ENCODE results near the gene EXOC3L2. TPM values are rescaled to one million over a fixed set of nuclear protein-coding genes. Genes with fewer than 3 reads are reported as not detected.

Gene EXOC3L2
- polyA plus RNA-seq, 3 donors, result not detected

GRCh38 chr19:45244133-45244794, 943 bp downstream of the EXOC3L2 start:
- peaks cover 15% of the 10 kb centered on the region for H3K4me1 Mint-ChIP-seq
- peak overlapping the region in 2 of 7 donors; percentile 2 to 17 for H3K27ac Mint-ChIP-seq
- DNase-seq, result no peak
- Histone ChIP-seq H3K36me3 (replicated peaks in 1 of 2; ENCODE audit: control insufficient read depth in 1 of 2, insufficient read depth in 2 of 2, low read length in 2 of 2) (no peaks in the 10 kb centered on the region), H2AFZ (ENCODE audit: insufficient read depth, low read depth, low read length, poor library complexity, severe bottlenecking) (no peak overlapping the region), H3K9me3 (replicated peaks in 1 of 2; ENCODE audit: control insufficient read depth in 1 of 2, insufficient read depth in 1 of 2, low read length in 2 of 2) (no peaks in the 10 kb centered on the region), H3K79me2 (ENCODE audit: insufficient read depth, low read length) (no peaks in the 10 kb centered on the region), H3K4me1 (ENCODE audit: control insufficient read depth in 1 of 2, insufficient read depth in 2 of 2, low read length in 2 of 2) (peaks cover 6 to 8% of the 10 kb centered on the region in 2 donors), H3K4me3 (replicated peaks in 1 of 3; ENCODE audit: low read depth in 2 of 3, low read length in 3 of 3) (no peak overlapping the region), H3K27me3 (ENCODE audit: control insufficient read depth in 2 of 2, insufficient read depth in 2 of 2, low read length in 2 of 2) (peaks cover 0 to 2% of the 10 kb centered on the region in 2 donors), H3K4me2 (replicated peaks; ENCODE audit: extremely low read depth, low read length, poor library complexity, severe bottlenecking) (no peak overlapping the region), H4K20me1 (ENCODE audit: insufficient read depth, low read length) (no peaks in the 10 kb centered on the region), H3K27ac (ENCODE audit: low read depth in 1 of 2, low read length in 2 of 2) (no peak overlapping the region), H3K9ac (ENCODE audit: insufficient read depth, low read length, poor library complexity, severe bottlenecking) (no peak overlapping the region)
- H3K36me3 Mint-ChIP-seq, result no peaks in the 10 kb centered on the region
- peaks cover 0 to 2% (median 0%) of the 10 kb centered on the region in 7 donors for H3K9me3 Mint-ChIP-seq
- H3K27me3 Mint-ChIP-seq (ENCODE audit: low read depth in 3 of 3), result peaks cover 7 to 20% (median 13%) of the 10 kb centered on the region in 3 donors
- no peak for TF ChIP-seq CTCF (IDR thresholded peaks at IDR 0.05)
- H3K4me3 Mint-ChIP-seq, result no peak overlapping the region
- 43% methylated on average over 15 of the region's 15 CpGs for WGBS (ENCODE audit: insufficient coverage)
- intact Hi-C loops (cut with micrococcal nuclease), result no loop called here

GRCh38 chr19:45243144-45243732, 2.0 kb downstream of the EXOC3L2 start:
- no peak for DNase-seq
- peaks cover 0 to 2% (median 0%) of the 10 kb centered on the region in 7 donors for H3K9me3 Mint-ChIP-seq
- peaks cover 6 to 20% (median 13%) of the 10 kb centered on the region in 3 donors for H3K27me3 Mint-ChIP-seq (ENCODE audit: low read depth in 3 of 3)
- no peaks in the 10 kb centered on the region for H3K36me3 Mint-ChIP-seq
- Histone ChIP-seq H3K9ac (ENCODE audit: insufficient read depth, low read length, poor library complexity, severe bottlenecking) (no peak overlapping the region), H3K4me1 (ENCODE audit: control insufficient read depth in 1 of 2, insufficient read depth in 2 of 2, low read length in 2 of 2) (peaks cover 0 to under 1% of the 10 kb centered on the region in 2 donors), H3K4me3 (replicated peaks in 1 of 3; ENCODE audit: low read depth in 2 of 3, low read length in 3 of 3) (no peak overlapping the region), H3K4me2 (replicated peaks; ENCODE audit: extremely low read depth, low read length, poor library complexity, severe bottlenecking) (no peak overlapping the region), H3K9me3 (replicated peaks in 1 of 2; ENCODE audit: control insufficient read depth in 1 of 2, insufficient read depth in 1 of 2, low read length in 2 of 2) (no peaks in the 10 kb centered on the region), H3K79me2 (ENCODE audit: insufficient read depth, low read length) (no peaks in the 10 kb centered on the region), H2AFZ (ENCODE audit: insufficient read depth, low read depth, low read length, poor library complexity, severe bottlenecking) (no peak overlapping the region), H3K36me3 (replicated peaks in 1 of 2; ENCODE audit: control insufficient read depth in 1 of 2, insufficient read depth in 2 of 2, low read length in 2 of 2) (no peaks in the 10 kb centered on the region), H4K20me1 (ENCODE audit: insufficient read depth, low read length) (no peaks in the 10 kb centered on the region), H3K27ac (ENCODE audit: low read depth in 1 of 2, low read length in 2 of 2) (no peak overlapping the region), H3K27me3 (ENCODE audit: control insufficient read depth in 2 of 2, insufficient read depth in 2 of 2, low read length in 2 of 2) (peaks cover 0 to 2% of the 10 kb centered on the region in 2 donors)
- H3K4me3 Mint-ChIP-seq, result no peak overlapping the region
- no peak for TF ChIP-seq CTCF (IDR thresholded peaks at IDR 0.05)
- intact Hi-C loops (cut with micrococcal nuclease), result no loop called here
- H3K4me1 Mint-ChIP-seq, result peaks cover 9% of the 10 kb centered on the region
- 86% methylated on average over 7 of the region's 13 CpGs for WGBS (ENCODE audit: insufficient coverage)
- H3K27ac Mint-ChIP-seq, result peak overlapping the region in 1 of 7 donors; percentile 66

Measured in CD14-positive monocyte (primary cell).